GM18505 (cell line): Measurements from ENCODE around the gene CERKL.

Experiments used
- ATAC-seq: cut with Tn5 transposase; IDR thresholded peaks from one replicate; pipeline ENCODE4 v1.9.1; 2021; ENCODE audit not compliant: unreplicated experiment
- POLR2A ChIP-seq: IDR thresholded peaks from 4 replicates; pipeline ENCODE4 v1.6.1; 2011; ENCODE audit warnings: borderline replicate concordance; ENCODE audit not compliant: insufficient read depth, insufficient read length; ENCODE audit errors: extremely low read depth

The CERKL gene

DNA sequence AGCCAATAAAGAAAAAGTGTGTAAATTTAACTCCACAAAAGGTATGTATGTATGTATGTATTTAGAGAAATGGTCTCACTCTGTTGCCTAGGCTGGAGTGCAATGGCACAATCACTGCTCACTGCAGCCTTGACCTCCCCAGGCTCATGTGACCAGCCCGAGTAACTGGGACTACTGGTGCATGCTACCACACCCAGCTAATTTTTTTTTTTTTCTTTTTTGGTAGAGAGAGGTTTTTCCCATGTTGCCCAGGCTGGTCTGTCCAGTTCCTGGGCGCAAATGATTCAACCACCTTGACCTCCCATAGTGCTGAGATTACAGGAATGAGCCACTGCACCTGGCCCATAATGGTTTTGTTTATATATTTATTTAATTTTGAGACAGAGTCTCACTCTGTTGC is 67.1 kb downstream of the CERKL start:
- no peak for ATAC-seq
- TF ChIP-seq POLR2A: no peak

DNA sequence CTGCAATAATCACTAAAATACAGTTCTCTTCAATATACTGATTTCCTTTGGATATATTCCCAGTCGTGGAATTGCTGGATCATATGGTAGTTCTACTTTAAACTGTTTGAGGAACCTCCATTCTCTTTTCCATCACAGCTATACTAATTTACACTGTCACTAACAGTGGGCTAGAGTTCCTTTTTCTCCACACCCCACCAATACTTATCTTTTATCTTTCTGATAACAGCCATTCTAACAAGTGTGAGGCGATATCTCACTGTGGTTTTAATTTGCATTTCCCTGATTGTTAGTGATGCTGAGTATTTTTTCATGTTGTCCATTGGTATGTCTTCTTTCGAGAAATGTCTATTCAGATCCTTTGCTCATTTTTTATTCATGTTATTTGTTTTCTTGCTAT is 68.4 kb downstream of the CERKL start:
- no peak for TF ChIP-seq POLR2A

DNA sequence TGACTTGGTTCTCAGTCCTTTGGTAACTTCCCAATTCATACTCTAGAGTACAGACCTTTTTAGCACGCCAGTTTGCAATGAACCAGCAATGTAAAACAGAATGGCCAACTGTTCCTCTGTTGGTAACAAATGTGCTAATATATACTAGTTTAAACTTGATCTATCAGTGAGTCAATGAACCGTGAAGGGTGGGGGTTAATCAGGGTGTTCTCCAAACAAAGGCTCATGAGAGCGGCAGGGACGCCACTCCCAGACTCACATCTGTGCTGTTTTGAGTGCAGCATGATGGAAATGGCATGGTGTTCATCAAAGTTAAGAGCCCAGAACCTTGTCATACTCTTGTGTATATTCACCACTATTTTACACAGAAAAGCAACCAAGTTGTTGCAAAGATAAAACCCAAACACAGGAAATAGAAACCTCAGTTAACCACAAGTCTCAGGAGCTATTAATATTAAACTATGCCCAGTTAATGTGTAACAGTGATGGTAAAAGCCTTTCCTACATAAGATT is 70.3 kb downstream of the CERKL start:
- ATAC-seq: peak; percentile 94
- no peak for TF ChIP-seq POLR2A

More for the DNA sequence above, 68.4 kb downstream of the CERKL start:
- no peak for ATAC-seq

DNA sequence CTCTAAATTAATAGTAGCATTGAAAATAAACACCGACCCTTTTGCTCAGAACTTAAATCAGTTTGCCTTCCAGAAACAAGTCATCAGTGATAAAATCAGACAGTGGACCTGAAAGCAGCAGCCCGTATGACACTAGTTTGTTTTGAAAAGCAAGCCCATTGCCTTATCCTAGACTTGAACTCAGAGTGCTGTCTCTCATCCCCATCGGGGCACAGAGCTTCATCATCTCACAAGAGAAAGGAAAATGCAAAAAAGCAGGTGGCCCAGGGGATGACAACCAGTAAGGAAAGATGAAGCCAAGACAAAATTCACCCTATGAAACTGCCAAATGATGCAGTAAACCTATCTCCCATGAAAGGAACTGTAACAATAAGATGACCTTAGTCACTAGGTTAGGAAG is 71.2 kb downstream of the CERKL start:
- no peak for ATAC-seq
- no peak for TF ChIP-seq POLR2A

DNA sequence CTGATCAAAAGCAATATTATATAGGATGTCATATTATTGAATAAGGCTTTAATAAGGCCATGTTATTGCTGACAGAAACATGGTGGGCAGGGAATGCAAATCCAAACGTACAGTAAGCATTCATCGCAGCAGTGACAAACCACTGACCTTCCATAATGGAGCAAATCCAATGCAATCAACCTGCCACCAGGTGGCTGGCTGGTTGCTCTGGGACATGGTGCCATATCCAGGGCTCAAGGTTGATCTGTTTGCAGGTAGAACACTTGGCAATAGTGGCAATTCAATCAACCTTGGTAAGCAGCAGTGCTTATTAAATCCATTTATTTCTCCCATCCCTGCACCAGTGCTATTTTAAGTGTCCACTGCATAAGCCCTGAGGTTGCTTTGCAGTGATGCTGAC is 75.4 kb downstream of the CERKL start:
- no peak for ATAC-seq
- no peak for TF ChIP-seq POLR2A

DNA sequence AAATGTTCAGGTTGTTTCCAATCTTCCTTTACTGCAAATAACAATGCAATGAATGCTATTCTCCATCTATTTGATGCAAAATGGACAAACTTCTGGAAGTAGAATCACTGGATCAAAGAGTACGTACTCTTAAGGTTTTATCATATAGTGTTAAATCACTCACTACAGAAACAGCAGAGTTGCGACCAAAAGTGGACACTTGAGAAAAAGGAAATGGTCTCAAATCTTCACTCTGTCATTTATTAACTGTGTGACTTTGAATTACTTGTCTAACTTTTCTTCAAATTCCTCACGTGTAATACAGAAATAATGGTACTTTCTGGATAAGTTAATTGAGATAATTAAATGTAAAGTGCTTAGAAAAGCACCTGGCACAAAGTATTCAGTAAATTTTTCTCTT is 78.1 kb downstream of the CERKL start:
- ATAC-seq: no peak
- no peak for TF ChIP-seq POLR2A

DNA sequence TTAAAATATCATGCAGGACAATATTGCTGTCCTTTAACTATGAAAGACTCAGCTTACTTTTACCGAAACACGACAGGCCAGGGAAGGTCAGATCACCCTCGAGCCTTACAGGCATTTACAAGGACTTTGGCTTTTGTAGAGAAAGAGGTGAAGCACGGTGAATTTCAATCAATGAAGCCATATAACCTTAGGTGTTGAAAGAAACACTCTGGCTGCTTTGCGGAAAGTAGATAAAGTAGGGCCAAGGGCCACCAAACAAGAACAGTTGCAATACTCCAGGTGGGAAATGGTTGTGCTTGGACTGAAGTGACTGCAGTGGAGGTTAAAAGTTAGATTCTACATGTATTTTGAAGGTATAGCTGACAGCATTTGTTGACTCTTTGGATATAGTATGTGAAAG is 80.5 kb downstream of the CERKL start:
- TF ChIP-seq POLR2A: no peak
- ATAC-seq: no peak

DNA sequence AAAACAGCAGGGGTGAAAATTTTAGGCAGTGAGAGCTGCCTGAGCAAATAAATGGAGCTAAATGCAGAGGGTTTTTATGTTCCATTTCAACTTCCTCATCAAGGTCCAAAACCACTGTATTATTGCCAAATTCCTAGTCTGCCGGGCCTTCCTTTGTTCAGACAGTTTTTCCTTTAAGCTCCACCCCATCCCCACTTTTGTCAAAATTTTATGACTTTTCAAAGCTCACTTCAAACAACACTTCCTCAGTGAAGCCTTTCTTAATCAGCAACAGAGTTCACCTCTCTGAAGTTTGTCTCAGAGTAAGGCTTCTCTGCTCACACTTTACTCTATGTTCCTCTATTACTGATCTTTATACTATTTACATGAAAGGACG is 81.3 kb downstream of the CERKL start:
- no peak for ATAC-seq
- no peak for TF ChIP-seq POLR2A

DNA sequence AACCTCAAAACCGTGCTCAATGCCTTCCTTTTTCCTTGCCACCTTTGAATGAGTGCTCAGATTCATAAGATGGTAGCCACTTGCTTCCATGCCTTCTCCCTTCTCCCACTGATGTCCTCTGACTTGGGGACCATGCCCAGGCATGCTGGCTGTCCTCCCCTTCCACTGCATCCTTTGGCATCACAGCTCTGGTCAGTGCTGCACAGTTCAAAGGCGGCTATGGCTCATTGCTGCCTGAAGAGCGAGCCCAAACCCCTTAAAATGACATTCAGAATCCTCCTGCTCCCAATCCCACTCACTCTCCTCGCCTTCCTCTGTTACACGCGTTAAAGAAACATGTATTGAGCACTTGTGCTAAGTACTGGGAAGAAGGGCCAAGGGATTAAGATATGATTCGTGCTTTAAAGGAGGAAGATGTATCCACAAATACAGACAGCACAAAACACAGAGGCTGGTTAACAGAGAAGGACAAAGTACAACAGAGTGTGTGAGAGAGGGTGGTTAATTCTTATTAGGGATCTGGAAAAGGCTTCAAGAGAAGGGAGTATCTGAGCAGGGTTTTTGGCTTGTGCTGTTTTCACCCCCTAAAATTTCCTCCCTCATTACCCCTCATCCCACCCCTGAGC is 81.8 kb downstream of the CERKL start:
- ATAC-seq: no peak
- no peak for TF ChIP-seq POLR2A

DNA sequence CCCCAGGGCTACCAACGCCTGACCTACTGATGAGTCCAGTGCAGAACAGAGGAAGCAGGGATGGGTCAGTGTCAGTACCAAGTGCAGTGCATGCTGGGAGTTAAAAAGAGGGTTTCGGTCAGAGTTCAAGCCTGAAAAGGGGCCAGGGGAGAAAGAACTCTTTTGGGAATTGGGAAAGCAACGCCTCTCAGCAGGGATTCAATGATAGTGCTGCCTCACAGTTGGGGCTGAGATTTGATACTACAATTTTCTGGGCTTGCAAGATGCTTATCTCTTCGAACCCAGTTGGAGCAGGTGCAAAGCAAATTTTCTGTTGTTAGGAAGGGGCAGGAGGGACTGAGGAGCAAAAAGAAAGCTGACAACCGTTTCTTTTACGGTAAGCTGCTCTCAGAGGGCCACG is 82.6 kb downstream of the CERKL start:
- TF ChIP-seq POLR2A: no peak

DNA sequence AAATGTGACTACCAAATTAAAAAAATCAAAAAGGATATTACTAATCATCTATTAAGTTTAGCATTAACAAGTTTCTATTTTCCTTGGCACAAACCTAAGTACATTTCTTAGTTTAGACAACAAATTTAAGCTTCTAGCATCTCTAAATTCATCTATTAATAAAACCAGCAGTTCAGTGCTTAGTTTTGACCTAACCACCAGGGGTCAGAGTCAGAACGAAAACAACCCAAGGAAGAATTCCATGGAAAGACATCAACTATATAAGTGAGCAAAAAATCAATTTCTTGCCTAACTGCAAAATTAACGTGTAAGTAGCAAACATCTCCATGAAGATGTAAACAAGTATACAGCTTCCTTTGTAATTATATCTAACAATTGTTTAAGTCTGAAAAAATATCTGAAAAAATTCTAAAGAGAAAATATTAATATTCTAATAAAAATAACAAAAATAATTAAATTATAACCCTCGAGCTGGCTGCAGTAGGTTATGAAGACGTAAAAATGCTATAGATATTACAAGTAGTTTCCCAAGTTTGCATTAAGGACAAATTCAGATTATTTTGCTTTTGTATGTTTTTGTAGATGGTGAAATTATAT is 83.7 kb downstream of the CERKL start:
- no peak for ATAC-seq
- no peak for TF ChIP-seq POLR2A

More for the DNA sequence above, 82.6 kb downstream of the CERKL start:
- no peak for ATAC-seq

DNA sequence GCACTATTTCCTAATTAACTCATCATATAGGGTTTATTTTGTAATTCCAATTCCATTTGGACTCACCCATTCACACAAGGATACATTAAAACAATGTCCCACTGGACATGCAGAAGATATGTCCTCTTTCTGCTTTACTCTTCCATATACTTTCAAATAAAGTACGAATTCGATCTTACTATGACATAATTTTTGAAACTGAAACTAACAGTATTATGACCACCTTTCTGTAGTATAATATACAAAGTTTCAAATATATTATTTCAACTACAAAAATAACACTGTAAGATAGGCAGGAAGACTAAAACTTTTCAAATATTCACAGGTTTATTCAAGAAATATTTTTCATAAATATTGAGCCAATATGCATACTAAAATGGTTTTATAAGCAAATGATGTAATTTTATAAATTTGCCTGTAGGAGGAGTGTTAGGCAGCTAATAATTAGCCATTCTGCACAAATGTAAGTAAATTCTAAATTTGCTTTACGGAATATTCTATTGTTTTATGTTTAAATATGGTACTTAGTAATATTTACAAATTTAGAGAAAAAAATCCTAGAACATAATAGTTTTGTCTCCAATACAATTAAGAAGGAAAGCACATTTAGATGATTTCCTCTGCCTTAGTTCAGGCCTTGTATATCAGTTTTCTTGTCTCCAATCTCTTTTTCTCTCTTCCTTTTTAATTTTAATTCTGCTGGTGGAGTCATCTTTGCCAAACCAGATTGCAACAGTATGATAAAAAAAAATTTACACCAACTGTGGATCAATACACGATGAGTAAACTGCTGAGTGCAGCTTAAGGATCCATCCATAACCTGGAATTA is 85.9 kb downstream of the CERKL start:
- no peak for ATAC-seq
- no peak for TF ChIP-seq POLR2A

DNA sequence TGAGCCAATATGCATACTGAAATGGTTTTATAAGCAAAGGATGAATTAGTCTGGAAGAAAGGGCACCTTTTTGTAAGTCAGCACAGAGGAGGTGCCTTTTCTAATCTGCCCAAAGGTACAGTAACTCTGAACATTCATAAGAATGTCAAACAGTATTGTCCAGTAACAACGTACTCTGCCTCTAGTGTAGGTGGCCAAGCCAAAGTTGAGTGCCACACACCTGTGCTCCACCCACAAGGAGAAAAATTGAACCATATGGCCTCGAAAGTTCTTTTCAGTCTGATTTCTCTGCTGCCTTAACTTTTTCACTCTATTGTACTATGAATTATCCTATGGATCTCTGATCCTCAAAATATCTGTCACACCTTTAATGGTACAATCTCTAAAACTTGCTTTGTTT is 86.8 kb downstream of the CERKL start:
- no peak for ATAC-seq
- no peak for TF ChIP-seq POLR2A
